ENCODE measurements around the gene TMC7. TPM values are rescaled to one million over a fixed set of nuclear protein-coding genes. Genes with fewer than 3 reads are reported as not detected.

The TMC7 gene
- polyA plus RNA-seq, 1 donor = 1.5 TPM

Other genes with a start within 250 kb of the TMC7 start
- 1,688 TPM for gene RPS15A, start 193.6 kb upstream of the TMC7 start, polyA plus RNA-seq (ENCODE audit: insufficient read length)
- 73.6 TPM for gene ARL6IP1, start 182.4 kb upstream of the TMC7 start, polyA plus RNA-seq (ENCODE audit: insufficient read length)
- 45.0 TPM for gene SMG1, start 57.5 kb upstream of the TMC7 start, polyA plus RNA-seq (ENCODE audit: insufficient read length)
- 31.2 TPM for gene COQ7, start 83.7 kb downstream of the TMC7 start, polyA plus RNA-seq (ENCODE audit: insufficient read length)
- 21.3 TPM for gene ITPRIPL2, start 130.0 kb downstream of the TMC7 start, polyA plus RNA-seq (ENCODE audit: insufficient read length)
- 5.9 TPM for gene SYT17, start 184.3 kb downstream of the TMC7 start, polyA plus RNA-seq (ENCODE audit: insufficient read length)

All from forelimb muscle (tissue), 1 donor.